SKM-1 (cell line): ENCODE data around the gene ZNF814.
"Not testable (repeated sequence)": the region's sequence is repeated elsewhere in the genome, so short reads cannot be mapped to it uniquely, and the experiment has no call there.

Source experiments
- DNase-seq: peaks from one replicate; lab custom pipeline; 2025; ENCODE audit not compliant: unreplicated experiment; lab: John Stamatoyannopoulos, UW

The ZNF814 gene

DNA sequence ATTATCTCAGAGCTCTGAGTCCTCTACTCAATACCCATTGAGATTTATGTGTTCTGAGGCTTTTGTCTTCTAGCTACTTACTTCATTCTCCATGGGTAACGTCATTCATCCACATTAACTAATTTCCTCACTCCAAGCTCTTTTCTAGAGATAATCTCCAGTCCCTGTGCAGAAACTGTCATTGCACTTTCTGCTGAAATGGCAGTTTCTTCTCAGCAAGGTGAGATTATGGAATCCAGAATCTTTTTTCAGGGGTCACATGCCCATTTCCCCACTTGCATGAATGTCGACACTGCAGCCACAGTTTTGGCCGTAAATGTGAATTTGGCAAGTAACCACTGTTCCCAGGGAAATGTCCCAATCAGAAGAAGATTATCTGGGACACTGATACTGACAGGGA, 26.5 kb downstream of the ZNF814 start:
- not testable (repeated sequence) for DNase-seq

DNA sequence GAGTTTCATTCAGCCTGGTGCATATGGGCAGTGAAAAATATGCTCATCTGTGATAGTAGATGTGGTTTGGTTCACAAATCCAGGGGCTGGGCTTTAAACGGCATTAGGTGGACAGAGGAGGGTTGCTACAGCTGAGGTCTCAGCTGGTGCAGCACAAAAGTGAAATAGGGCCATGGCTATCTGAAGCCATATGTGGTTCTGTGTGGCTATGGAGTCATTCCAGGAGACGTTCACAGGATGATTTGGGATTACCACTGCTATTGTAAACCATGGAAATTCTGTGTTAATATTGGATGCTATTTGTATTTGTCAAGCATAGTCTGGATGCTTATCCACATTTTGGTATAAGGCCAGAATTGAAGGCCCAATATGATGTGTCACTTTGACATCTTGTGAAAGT, 34.7 kb downstream of the ZNF814 start:
- not testable (repeated sequence) for DNase-seq

DNA sequence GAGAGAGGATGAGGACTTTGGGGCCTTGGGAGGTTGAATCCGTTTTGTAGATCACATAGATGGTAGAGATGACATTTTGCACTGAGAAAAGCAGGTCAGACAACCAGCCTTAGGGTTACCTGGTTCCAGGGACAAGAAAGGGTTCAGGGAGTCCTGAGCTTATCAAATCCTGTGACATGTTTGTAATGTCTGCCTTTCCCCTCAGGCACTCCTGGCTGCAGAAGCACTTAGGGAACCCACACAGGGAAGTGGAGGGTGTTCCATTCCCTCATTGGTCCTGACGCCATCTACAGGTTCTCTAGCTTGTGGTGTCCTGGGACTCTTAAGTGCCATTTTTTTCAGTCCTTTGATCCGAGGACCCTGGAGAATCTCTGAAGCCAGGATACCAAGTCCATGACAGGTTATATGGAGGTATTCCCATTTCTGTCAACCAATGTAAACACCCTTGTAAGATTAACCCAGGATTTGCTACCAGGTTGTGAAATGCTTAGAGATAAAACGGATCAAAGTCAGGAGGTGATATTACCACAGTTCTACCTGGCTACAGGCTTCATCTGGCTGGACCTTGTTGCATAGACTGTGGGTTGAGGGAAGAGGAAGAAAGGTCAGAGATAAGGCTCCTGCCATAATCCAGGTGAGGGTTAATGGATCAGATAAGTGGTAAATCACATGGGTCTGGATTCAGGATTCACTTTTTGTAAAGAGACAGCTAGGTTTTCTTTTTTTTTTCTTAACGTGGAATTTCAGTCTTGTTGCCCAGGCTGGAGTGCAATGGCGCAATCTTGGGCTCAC, 36.8 kb downstream of the ZNF814 start:
- DNase-seq: not testable (repeated sequence)

DNA sequence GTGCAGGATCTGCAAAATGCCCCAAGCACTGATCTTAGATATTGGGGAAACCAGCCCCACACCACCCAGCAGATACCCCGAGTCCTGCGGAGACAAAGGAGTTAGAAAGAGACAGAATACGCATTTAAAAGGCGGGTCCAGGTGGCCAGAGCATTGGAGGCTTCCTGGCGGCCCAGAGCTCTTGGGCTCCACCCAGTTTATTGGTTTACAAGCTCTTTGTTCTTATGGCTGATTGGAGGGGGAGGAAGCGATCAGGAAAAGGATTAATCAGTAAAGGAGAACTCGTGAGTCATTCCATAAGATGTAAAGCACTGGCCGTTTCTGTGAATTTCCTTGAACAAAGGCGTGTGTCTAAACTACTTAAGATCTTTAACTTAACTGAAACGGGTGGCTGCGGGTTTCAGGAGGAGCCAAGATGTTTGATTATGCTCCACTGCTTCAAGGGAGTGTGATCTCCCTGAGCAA, 38.3 kb downstream of the ZNF814 start:
- no peak for DNase-seq

DNA sequence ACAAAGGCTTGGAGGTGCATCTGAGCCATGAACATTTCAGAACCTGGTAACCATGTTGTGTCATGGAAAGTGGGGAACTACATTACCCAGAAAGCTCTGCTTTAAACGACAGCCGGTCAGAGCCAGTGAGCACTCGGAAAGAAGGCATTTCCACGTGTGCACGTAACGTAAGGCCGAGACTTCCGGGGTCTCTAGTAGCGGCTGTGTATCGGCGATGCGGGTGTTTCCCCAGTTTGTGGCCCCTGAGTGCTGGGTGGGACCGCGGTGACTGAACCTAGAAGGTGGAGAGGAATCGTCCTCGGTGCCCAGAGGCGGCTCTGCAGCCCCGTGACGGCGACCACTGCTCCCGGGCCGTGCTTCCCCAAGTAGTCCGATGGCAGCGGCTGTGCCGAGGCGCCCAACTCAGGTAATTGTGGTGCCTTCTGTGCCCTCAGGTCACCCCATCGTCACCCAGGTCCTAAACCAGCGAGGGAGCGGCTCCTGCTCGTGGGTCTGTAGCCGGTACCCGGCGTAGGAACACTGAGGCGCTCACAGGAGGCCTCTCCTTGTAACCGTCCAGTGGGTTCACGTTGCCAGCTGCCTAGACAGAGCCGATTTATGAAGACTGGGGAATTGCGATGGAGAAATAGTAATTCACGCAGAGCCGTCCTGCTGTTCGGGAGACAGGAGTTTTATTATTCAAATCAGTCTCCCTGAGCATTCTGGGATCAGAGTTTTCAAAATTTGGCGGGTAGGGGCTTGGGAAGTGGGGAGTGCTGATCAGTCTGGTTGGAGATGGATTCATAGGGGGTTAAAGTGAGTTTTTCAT, 39.0 kb downstream of the ZNF814 start, which contains the start of gene ZNF587:
Gene ZNF587, plus strand, starts transcription at position 194 of the 808 bp plus-strand sequence. Its CDS starts 180 bp downstream, at position 374.
- peak; percentile 1 for DNase-seq

DNA sequence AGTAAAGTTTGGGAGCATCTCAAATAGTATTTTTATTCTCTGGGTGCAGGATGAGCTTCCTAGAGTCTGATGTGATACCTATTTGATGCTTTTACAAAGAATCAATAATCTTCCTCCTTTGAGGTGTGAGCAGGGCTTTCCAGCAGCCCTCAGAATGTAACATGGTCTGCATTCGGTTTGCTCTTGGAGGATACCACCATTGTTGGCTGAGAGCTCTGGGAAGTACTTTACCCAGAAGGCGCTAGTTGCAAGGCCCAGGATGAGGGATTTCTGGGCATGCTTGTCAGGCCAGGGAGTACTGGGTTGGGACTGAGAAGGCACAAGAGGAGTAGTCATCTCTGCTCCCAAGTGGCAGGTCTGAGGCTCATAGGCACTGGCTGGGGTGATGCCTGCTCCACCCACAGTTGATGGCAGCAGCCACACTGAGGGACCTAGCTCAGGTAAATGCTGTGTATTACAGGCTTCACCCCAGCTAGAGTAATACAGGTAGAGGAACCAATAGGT, 39.6 kb downstream of the ZNF814 start:
- DNase-seq: not testable (repeated sequence)

DNA sequence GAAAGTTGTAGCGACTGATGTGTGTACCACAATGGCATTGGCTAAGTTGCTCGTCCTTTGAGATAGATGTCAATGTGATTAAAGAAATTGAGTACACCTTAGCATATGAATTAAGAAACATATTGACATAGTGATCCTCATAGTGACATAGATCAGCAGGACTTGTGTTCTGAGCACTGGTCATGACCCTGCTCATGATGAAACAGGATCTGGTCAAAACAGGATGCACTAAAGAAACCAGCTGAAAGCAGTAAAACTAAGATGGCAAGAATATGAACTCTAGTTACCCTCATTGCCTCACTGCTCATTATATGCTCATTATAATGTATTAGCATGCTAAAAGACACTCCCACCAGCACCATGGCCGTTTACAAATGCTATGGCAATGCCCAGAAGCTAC, 41.7 kb downstream of the ZNF814 start:
- not testable (repeated sequence) for DNase-seq

DNA sequence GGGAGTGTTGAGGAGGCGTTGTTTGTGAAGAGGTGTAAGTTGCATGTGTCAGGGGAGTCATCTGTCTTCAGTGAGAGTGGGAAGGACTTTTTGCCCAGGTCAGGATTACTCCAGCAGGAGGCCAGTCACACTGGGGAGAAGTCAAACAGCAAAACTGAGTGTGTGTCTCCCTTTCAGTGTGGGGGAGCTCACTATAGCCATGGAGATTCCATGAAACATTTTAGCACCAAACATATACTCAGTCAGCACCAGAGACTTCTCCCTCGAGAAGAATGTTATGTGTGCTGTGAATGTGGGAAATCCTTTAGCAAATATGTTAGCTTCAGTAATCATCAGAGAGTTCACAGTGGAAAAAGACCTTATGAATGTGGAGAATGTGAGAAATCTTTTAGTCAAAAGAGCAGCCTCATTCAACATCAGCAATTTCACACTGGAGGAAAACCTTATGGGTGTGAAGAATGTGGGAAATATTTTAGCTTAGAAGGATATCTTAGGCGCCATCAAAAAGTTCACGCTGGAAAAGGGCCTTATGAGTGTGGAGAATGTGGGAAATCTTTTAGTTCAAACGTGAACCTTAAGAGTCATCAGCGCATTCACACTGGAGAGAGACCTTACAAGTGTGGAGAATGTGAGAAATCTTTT, 47.6 kb downstream of the ZNF814 start:
- DNase-seq: no peak

DNA sequence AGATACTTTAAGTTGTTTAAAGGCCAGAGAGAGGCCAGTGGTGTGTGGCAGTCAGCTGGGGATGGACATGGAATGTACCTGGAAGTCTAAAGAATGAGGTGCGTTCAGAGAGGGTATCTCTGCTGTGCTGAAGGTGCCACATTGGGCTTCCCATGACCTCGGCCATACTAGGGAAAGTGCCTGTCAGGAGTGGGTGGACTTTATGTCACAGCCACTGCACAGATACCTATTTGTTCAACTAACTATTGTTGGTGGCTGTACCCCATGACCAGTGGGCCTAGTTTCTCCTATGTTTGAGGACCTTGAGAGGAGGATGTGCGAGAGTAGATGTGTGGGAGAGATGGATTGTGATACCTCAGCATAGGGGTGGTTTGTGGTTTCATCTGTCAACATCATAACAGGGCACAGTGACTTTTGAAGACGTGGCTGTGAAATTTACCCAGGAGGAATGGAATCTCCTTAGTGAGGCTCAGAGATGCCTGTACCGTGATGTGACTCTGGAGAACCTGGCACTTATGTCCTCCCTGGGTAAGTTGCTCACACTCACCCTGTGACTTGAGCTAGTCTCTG, 50.1 kb downstream of the ZNF814 start:
- not testable (repeated sequence) for DNase-seq

DNA sequence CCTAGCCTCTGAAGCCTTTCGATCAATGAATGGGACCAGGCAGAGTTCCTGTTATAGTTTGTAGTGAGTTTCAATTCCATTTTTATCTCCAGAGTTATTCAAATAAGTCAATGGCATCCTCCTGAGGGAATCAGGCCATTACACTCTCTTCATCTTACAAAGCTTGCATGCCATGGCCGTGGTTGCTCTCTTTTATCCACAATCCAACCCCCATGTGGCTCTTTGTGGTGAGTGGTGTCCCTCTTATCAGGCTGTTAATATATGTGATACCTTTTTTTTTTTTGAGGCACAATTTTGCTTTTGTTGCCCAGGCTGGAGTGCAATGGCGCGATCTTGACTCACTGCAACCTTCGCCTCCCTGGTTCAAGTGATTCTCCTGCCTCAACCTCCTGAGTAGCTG, 51.8 kb downstream of the ZNF814 start:
- not testable (repeated sequence) for DNase-seq

DNA sequence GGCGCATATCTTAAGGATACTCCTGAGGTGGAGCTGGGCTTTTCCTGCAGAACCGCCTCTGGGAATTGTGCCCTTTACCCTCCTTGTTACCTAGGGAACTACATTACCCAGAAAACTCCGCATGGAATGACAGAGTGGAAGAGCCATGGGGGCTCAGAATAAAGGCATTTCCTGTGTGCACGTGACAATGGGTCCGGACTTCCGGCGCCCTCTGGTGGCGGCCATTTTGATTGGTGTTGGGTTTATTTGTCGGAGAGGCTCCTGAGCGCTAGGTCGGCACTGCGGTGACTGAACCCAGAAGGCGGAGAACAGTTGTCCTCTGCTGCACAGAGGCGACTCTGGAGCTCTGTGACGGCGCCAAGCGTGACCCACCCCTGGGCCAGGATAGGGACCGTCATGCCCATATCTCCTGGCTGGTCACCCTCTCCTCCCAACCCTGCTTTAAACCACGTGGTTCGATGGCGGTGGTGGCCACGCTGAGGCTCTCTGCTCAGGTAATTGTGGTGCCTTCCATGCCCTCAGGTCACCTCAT, 58.7 kb downstream of the ZNF814 start, which contains the start of gene ZNF587B:
Gene ZNF587B, plus strand, starts transcription at position 229 of the 532 bp plus-strand sequence. Its CDS starts 230 bp downstream, at position 459.
- no peak for DNase-seq

DNA sequence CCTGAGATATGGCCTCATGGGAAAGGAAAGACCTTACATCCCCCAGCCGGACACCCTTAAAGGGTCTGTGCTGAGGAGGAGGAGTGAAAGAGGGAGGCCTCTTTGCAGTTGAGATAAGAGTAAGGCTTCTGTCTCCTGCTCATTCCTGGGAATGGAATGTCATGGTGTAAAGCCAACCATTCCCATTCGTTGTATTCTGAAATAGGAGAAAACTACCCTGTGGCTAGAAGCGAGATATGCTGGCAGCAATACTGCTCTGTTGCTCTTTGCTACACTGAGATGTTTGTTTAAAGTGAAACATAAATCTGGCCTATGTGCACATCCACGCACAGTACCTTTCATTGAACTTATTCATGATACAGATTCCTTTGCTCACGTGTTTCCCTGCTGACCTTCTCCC, 59.5 kb downstream of the ZNF814 start:
- DNase-seq: no peak

DNA sequence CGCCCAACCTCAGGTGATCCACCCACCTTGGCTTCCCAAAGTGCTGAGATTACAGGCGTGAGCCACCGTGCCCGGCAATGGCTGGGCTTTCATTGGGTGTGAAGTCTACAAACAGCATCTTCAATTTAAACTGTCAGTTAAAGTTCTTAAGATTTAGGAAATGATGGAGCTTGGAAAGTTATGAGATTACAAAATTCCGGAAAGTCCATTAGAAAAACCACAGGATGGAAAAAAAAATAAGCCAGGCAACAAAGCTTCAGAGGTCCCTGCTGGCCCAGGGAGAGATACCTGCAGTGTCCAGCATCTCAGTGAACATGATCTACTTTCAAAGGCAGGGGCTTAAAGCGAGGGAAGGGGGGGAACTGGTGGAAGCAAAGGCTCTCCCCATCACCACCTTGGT, 63.3 kb downstream of the ZNF814 start:
- DNase-seq: no peak

DNA sequence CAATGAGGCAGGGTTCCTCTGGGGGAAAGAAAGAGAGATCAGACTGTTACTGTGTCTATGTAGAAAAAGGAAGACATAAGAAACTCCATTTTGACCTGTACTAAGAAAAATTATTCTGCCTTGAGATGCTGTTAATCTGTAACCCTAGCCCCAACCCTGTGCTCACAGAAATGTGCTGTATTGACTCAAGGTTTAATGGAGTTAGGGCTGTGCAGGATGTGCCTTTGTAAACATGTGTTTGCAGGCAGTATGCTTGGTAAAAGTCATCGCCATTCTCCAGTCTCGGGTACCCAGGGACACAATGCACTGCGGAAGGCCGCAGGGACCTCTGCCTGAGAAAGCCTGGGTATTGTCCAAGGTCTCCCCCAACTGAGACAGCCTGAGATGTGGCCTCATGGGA, 65.2 kb downstream of the ZNF814 start:
- DNase-seq: not testable (repeated sequence)

DNA sequence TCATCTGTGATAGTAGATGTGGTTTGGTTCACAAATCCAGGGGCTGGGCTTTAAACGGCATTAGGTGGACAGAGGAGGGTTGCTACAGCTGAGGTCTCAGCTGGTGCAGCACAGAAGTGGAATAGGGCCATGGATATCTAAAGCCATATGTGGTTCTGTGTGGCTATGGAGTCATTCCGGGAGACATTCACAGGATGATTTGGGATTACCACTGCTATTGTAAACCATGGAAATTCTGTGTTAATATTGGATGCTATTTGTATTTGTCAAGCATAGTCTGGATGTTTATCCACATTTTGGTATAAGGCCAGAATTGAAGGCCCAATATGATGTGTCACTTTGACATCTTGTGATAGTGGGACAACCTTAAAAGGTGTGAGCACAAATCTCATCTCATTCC, 65.7 kb downstream of the ZNF814 start:
- not testable (repeated sequence) for DNase-seq

DNA sequence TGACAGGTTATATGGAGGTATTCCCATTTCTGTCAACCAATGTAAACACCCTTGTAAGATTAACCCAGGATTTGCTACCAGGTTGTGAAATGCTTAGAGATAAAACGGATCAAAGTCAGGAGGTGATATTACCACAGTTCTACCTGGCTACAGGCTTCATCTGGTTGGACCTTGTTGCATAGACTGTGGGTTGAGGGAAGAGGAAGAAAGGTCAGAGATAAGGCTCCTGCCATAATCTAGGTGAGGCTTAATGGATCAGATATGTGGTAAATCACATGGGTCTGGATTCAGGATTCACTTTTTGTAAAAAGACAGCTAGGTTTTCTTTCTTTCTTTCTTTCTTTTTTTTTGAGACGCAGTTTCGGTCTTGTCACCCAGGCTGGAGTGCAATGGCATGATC, 67.3 kb downstream of the ZNF814 start:
- not testable (repeated sequence) for DNase-seq

DNA sequence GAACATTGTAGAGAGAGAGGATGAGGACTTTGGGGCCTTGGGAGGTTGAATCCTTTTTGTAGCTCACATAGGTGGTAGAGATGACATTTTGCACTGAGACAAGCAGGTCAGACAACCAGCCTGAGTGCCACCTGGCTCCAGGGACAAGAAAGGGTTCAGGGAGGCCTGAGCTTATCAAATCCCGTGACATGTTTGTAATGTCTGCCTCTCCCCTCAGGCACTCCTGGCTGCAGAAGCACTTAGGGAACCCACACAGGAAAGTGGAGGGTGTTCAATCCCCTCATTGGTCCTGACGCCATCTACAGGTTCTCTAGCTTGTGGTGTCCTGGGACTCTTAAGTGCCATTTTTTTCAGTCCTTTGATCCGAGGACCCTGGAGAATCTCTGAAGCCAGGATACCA, 67.7 kb downstream of the ZNF814 start:
- not testable (repeated sequence) for DNase-seq

DNA sequence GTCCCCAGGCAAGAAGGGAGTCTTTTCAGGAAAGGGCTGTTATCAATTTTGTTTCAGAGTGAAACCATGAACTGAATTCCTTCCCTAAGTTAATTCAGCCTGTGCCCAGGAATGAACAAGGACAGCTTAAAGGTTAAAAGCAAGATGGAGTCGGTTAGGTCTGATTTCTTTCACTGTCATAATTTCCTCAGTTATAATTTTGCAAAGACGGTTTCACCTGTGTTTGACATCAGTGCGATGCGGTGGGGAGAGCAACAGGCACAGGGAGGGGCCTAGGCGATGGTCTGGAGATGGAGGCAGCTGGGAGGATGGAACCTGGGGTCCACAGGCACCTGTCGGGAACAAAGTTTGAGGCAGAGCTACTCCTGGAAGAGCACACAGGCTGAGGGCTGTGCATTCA, 68.2 kb downstream of the ZNF814 start:
- DNase-seq: no peak

DNA sequence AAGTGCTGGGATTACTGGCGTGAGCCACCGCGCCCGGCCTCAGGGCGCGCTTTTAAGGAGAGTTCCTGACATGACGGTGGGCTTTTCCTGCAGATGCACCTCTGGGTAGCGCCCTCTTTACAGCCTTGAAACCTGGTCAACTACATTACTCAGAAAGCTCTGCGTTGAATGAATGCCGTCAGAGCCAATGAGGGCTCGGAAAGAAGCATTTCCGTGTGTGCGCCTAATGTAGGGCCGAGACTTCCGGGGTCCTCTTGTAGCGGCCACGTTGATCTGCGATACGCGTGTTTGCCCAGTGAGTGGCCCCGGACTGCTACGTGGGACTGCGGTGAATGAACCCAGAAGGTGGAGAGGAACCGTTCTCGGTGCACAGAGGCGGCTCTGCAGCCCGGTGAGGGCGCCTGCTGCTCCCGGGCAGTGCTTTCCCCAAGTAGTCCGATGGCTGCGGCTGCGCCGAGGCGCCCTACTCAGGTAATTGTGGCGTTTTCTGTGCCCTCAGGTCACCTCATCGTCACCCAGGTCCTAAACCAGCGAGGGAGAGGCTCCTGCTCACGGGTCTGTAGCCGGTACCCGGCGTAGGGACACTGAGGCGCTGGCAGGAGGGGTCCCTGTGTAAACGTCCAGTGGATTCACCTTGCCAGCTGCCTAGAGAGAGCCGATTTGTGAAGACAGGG, 69.2 kb downstream of the ZNF814 start:
- DNase-seq: peak; percentile 31

DNA sequence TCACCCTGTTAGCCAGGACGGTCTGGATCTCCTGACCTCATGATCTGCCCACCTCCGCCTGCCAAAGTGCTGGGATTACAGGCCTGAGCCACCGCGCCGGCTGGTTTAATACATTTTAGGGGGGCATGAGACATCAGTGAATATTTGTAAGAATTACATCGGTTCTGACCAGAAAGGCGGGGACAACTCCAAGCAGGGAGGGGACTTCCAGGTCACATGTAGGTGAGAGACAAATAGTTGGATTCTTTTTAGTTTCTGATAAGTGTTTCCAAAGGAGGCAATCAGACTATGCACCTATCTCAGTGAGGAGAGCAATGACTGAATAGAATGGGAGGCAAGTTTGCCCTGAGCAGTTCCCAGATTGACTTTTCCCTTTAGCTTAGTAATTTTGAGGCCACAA, 70.5 kb downstream of the ZNF814 start:
- DNase-seq: no peak
